GM12874 (cell line): ENCODE results near the gene MAB21L4.

Source experiments
- TF ChIP-seq, protein P1 (sequence below): IDR thresholded peaks from 2 replicates; pipeline ENCODE4 v1.5.1; 2011; ENCODE audit warnings: low read depth, mild to moderate bottlenecking, control low read depth, low read length, moderate library complexity; ENCODE audit not compliant: insufficient read depth

Gene MAB21L4

GRCh38 chr2:240932724-240933047 is 36.7 kb upstream of the MAB21L4 start:
- TF ChIP-seq, protein P1, sequence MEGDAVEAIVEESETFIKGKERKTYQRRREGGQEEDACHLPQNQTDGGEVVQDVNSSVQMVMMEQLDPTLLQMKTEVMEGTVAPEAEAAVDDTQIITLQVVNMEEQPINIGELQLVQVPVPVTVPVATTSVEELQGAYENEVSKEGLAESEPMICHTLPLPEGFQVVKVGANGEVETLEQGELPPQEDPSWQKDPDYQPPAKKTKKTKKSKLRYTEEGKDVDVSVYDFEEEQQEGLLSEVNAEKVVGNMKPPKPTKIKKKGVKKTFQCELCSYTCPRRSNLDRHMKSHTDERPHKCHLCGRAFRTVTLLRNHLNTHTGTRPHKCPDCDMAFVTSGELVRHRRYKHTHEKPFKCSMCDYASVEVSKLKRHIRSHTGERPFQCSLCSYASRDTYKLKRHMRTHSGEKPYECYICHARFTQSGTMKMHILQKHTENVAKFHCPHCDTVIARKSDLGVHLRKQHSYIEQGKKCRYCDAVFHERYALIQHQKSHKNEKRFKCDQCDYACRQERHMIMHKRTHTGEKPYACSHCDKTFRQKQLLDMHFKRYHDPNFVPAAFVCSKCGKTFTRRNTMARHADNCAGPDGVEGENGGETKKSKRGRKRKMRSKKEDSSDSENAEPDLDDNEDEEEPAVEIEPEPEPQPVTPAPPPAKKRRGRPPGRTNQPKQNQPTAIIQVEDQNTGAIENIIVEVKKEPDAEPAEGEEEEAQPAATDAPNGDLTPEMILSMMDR = no peak

DNA sequence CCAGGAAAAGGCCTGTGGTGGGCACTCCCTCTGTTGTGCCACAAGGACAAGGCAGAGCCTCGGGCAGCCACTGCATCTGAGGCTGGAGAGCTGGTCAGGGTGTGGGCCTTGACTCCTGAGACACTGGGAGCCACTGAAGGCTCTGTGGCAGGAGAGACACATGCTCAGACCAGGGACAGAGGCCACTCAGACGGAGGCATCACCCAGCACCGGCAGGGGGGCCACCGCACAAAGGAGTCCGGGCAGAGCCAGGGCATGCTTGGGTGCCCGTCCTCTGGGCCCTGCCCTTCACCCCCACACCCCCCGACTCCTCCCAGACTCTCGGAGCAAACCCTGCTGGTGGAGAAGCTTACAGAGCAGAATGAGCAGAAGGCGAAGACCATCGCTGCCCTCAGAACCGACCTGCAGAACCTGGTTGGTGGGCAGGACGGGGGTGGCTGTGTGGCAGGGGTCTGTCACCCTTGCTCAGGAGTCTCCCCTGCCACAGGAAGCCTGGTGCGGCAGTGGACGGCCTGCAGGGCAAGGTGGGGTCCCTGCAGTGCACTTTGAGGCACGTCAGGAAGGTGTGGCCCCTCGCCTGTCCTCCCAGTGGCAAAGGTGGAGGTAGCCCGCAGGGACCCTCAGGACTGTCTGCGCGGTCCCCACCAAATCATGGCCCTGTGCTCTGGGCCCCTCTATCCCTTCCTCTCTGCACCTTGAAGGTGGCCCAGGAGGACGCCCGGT is 36.2 kb upstream of the MAB21L4 start:
- TF ChIP-seq, protein P1 = no peak

DNA sequence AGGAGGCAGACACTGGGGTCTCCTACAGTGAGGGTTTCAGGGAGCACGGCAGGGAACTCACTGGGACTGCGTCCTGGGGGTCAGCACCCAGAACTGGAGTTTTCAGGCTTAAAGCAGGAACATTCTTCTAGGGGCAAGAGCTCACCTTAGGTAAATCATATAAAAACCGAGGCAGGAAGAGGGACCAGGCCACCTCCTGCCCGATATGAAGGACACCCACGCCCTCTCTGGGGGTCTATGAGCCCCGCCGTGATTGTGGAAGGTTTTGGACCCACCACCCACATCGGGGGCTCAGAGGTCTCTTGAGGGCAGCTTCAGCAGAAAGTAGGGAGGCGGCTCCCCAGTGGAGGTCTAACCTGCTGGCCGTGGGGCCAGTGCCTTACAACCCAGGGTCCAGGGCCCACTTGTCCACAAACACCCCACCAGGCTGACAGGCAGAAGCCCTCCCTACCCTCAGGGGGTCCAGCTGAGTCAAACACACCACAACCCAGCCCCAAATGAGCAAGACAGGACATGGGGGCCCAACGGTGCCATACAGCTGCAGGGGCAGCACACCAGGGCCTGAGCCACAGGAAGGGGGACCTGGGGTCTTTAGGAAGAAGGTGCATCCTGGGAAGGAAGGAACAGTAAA is 35.5 kb upstream of the MAB21L4 start:
- TF ChIP-seq, protein P1 = no peak

- TF ChIP-seq, protein P1 = no peak
Observed at GRCh38 chr2:240930631-240931318, 34.8 kb upstream of the MAB21L4 start.

- TF ChIP-seq, protein P1 = no peak
Observed at GRCh38 chr2:240930096-240930630, 34.2 kb upstream of the MAB21L4 start.

DNA sequence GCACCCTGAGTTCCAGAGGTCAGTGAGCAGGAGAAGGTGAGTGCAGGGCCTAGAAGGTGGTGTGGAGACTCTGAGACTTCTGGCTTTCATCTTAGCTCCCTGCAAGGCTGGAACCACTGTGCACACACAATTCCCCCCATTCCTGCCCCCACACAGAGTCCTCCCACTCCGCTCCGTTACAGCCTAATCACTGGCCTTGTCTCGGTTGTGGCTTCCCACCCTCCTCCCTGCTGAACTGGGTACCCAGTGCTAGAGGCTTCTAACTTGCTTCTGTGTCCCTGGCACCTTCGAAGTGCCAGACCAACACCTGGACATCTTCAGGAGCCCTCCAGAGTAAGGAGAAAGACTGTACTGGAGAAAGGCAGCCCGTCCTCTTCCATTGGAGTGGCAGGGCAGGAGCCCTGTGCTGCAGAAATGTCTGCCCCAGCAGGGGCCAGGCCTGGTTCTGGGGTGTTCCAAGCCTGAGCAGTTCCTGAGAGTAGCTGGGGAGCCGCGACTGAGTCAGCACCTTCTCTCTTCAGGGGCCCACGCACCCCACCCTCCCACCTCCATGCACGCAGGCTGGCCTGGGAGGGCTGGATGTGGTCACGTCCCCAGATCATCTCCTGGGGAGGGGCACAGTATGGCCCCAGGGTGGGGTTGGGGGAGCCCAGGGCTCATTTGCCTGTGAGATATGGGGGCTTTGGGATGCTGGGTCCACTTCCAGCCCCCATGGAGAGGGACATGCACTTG is 33.6 kb upstream of the MAB21L4 start:
- TF ChIP-seq, protein P1 = no peak
